ENCODE data around the gene SETMAR. TPM values are rescaled to one million over a fixed set of nuclear protein-coding genes. Genes with fewer than 3 reads are reported as not detected.

Gene SETMAR
- total and polyA plus RNA-seq, 2 of the 8 experiments (the other 6 are each of a cell fraction or from before 2014, with no cell fraction given) = 16.1 to 25.3 TPM

DNA sequence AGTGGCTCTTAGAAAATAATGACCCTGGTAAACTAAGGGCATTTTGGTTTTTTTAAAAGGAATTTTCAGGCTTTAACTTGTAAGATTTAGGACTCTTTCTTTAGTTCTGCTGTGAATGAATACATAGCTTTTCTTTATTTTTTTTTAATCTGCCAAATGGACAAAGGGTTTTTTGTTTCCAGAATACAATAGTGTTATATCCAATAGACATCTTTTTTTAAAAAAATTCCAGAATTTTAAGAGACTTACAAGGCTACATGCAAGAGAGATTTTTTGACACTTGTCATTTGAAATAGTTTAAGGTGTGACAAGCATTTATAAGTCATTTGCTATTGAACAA, 38.1 kb downstream of the SETMAR start:
- Histone ChIP-seq H3K4ac (replicated peaks; ENCODE audit: insufficient read length, low read depth, low read length) (no peak overlapping the region), H3K27me3 (replicated peaks in 1 of 4; ENCODE audit: control insufficient read depth in 3 of 4, extremely low read depth in 1 of 4, insufficient read depth in 3 of 4, low read length in 3 of 4) (no peaks in the 10 kb centered on the region), H3K4me3 (ENCODE audit: extremely low read depth in 1 of 4, insufficient read depth in 2 of 4, low read depth in 3 of 4, low read length in 4 of 4) (no peak overlapping the region), H3K18ac (ENCODE audit: extremely low read depth, low read length) (no peak overlapping the region), H2BK120ac (replicated peaks; ENCODE audit: low read depth, low read length) (no peak overlapping the region), H4K91ac (replicated peaks; ENCODE audit: insufficient read length, low read length) (no peak overlapping the region), H2BK12ac (ENCODE audit: low read depth, low read length) (no peak overlapping the region), H4K20me1 (replicated peaks in 1 of 2; ENCODE audit: control insufficient read depth in 1 of 2, insufficient read depth in 2 of 2, low read length in 2 of 2) (no peaks in the 10 kb centered on the region), H3K27ac (ENCODE audit: low read depth, low read length) (no peak overlapping the region), H3K23me2 (ENCODE audit: low read depth, low read length) (no peaks in the 10 kb centered on the region), H4K8ac (ENCODE audit: extremely low read depth, insufficient read depth, low read length) (no peak overlapping the region), H3K9ac (replicated peaks in 1 of 4; ENCODE audit: extremely low read depth in 1 of 4, low read depth in 3 of 4, low read length in 3 of 4) (no peak overlapping the region), H2AK5ac (ENCODE audit: low read depth, low read length) (no peak overlapping the region), H3K79me1 (ENCODE audit: low read depth, low read length) (no peaks in the 10 kb centered on the region), H3K4me2 (ENCODE audit: insufficient read depth in 1 of 2, low read depth in 2 of 2, low read length in 2 of 2) (no peak overlapping the region), H2AFZ (ENCODE audit: low read length) (no peak overlapping the region), H2BK5ac (ENCODE audit: low read depth, low read length) (no peak overlapping the region), H3K36me3 (ENCODE audit: control insufficient read depth in 2 of 4, insufficient read depth in 4 of 4, low read length in 3 of 4) (no peaks in the 10 kb centered on the region), H2BK20ac (ENCODE audit: low read length) (no peak overlapping the region), H3K4me1 (replicated peaks in 1 of 4; ENCODE audit: control insufficient read depth in 3 of 4, insufficient read depth in 4 of 4, low read length in 3 of 4) (peaks cover 0 to 6% (median 3%) of the 10 kb centered on the region in 4 experiments; a peak in 3 of 7 replicates), H3K9me3 (ENCODE audit: insufficient read depth in 2 of 2, low read depth in 1 of 2, low read length in 1 of 2) (no peaks in the 10 kb centered on the region), H3K79me2 (ENCODE audit: control insufficient read depth in 1 of 2, insufficient read depth in 2 of 2, low read length in 2 of 2) (no peaks in the 10 kb centered on the region), H2BK15ac (ENCODE audit: low read length) (no peak overlapping the region), H3K14ac (ENCODE audit: insufficient read length) (no peak overlapping the region), H3K23ac (ENCODE audit: insufficient read length) (no peak overlapping the region), H4K5ac (ENCODE audit: insufficient read length, low read depth, low read length) (no peak overlapping the region), H3K56ac (replicated peaks; ENCODE audit: insufficient read length, low read depth, low read length) (no peak overlapping the region)
- no peak for FAIRE-seq
- TF ChIP-seq EGR1 (IDR thresholded peaks at IDR 0.05; ENCODE audit: borderline replicate concordance, low read depth, low read length) = no peak
- no peak for TF ChIP-seq CHD1 (IDR thresholded peaks at IDR 0.05; ENCODE audit: low read depth, low read length)
- no peak for TF ChIP-seq YY1 (IDR thresholded peaks at IDR 0.05; ENCODE audit: low read depth, low read length)
- TF ChIP-seq HDAC6 (IDR thresholded peaks at IDR 0.05; ENCODE audit: low read depth, low read length) = no peak
- TF ChIP-seq CREB1 (IDR thresholded peaks at IDR 0.05) = no peak
- TF ChIP-seq, protein P1, sequence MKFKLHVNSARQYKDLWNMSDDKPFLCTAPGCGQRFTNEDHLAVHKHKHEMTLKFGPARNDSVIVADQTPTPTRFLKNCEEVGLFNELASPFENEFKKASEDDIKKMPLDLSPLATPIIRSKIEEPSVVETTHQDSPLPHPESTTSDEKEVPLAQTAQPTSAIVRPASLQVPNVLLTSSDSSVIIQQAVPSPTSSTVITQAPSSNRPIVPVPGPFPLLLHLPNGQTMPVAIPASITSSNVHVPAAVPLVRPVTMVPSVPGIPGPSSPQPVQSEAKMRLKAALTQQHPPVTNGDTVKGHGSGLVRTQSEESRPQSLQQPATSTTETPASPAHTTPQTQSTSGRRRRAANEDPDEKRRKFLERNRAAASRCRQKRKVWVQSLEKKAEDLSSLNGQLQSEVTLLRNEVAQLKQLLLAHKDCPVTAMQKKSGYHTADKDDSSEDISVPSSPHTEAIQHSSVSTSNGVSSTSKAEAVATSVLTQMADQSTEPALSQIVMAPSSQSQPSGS (IDR thresholded peaks at IDR 0.05; ENCODE audit: low read length) = no peak
- TF ChIP-seq POLR2AphosphoS5 (IDR thresholded peaks at IDR 0.05; ENCODE audit: low read depth, low read length) = no peak
- POLR2A ChIA-PET (ENCODE audit: partially characterized antibody) = interaction anchor here (0.7 kb wide), 1 partner anchor 733 kb away, joined by 3 read pairs; no protein-coding TSS in a partner anchor
- DNase-seq (ENCODE audit: low read depth in 1 of 2, low spot score in 2 of 2) = no peak
- CTCF ChIA-PET (ENCODE audit: partially characterized antibody) = interaction anchor here (0.5 to 2.5 kb wide), 4 partner anchors 10 to 293 kb away, joined by 3 to 21 read pairs (median 4); no protein-coding TSS in a partner anchor
